ENCODE measurements around the gene SPCS3.
"Not testable (repeated sequence)": the region's sequence is repeated elsewhere in the genome, so short reads cannot be mapped to it uniquely, and the experiment has no call there.

The SPCS3 gene

DNA sequence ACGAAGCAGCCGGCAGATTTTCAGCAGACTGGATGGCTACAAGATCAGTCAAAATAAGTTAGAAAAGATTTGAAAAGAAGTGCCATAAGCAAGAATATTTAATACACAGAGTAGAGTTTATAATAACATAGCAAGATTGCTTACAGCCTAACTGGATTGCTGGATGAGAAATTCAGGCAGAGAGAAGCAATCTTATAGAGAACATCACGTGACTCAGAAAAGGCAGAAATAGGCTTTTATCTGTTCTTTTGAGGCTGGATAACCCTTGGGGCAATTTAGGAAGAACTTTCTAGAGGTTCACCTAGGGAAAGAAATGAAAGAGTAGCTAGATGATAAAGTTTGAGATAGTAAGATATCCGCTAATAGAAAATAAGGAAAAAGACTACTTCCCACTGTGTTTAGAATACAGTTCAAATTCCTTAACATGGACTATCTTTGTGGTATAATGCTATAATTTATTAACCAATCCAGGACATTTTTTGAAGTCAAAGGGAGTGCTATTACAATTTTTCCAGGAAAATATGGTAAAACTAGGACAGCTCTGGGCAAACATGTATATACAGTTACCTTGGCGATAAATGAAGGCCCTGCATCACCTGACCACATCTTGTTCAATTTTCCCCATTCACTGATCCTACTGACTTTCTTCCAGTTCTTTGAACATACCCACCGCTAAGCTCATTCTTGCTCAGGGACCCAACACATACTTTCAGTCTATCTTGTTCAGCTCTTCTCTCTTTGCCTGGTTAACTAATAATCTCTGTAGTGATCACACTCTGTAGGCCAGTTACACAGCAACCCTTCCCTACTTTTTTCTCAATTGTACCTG is 12.7 kb upstream of the SPCS3 start:
- no peak for DNase-seq

DNA sequence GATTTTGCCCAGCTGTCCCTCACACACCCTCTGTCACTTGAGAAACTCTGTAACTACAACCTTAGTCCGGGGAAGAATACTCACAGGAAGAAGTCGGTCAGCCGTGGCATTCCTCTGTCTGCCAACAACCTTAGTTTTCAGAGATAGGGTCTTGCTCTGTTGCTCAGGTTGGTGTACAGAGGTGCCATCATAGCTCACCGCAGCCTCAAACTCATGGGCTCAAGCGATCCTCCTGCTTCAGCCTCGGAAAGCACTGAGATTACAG is 12.2 kb upstream of the SPCS3 start:
- no peak for DNase-seq

DNA sequence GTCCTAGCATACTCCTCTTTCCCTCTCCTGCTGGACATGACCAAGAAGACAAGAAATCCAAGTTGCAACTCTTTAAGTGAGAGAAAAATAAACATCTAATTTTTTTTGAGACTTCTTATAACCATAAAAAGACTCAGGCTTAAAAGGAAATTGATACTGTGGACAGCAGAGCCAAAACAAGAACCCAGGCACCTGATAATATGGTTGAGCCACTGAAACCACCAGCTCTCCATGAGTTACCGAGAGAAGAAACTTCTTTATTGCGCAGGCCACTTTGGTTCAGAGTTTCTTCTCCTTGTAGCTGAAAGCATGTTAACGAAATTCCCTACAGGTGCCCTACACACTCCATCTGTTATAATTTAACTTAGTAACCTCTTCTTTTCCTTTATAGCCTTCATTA is 11.3 kb upstream of the SPCS3 start:
- DNase-seq = no peak

- DNase-seq = no peak
Observed at GRCh38 chr4:176309046-176309445, 10.7 kb upstream of the SPCS3 start.

- no peak for DNase-seq
Observed at GRCh38 chr4:176309772-176310171, 10.0 kb upstream of the SPCS3 start.

DNA sequence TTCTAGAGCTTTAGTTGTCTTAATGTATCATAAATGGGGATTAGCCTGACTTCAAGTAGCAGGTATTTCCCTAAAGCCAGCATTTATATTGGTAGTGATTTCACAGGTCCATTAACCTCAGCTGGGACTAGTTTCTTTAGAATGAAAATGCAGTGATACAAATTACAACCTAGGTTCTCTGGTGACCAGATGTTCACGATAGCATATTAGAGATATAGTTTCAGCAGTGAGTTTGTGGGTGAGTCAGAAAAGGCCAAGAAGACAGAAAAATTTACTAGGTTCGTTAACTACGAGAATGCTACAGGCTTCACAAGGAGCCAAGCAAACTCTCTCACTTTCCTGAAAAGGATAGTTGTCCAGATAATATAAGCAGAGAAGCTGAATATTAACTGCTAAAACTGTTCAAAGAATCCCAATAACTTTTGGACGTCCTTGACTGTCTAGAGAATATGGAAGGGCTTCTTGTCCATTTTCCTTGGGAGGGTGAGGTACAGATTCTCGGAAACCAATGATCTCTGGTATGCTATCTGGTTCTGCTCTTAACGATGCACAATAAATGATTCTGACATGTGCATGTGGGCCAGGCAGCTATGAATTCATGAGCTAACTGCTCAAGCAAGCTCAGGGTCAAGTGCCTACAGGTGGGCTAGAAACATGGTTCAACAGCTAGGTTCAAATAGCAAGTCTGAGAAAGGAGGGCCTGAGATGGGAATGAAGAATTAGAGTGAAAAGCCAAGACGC is 6.0 kb upstream of the SPCS3 start:
- DNase-seq = no peak

- DNase-seq = no peak
Observed at GRCh38 chr4:176319151-176319703, 539 bp upstream of the SPCS3 start.

GRCh38 chr4:176320340-176320975 is 692 bp downstream of the SPCS3 start:
- peak; percentile 16 for DNase-seq

GRCh38 chr4:176320976-176321361 is 1.2 kb downstream of the SPCS3 start:
- no peak for DNase-seq

DNA sequence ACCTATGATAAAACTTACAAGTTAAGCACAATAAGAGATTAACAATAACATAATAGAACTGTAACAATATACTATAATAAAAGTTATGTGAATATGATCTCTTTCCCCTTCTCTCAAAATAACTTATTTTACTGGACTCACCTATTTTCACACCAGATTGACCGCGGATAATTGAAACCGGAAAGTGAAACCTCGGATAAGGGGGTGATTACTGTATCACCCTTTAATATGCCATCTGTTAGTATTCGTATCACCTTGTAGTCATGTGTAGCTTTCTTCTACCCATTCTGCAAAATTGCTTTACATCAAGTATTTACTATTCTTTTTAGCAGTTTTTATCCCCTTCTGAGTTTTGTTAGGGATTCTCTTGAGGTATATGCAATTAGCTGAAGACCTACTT is 1.8 kb downstream of the SPCS3 start:
- no peak for DNase-seq

DNA sequence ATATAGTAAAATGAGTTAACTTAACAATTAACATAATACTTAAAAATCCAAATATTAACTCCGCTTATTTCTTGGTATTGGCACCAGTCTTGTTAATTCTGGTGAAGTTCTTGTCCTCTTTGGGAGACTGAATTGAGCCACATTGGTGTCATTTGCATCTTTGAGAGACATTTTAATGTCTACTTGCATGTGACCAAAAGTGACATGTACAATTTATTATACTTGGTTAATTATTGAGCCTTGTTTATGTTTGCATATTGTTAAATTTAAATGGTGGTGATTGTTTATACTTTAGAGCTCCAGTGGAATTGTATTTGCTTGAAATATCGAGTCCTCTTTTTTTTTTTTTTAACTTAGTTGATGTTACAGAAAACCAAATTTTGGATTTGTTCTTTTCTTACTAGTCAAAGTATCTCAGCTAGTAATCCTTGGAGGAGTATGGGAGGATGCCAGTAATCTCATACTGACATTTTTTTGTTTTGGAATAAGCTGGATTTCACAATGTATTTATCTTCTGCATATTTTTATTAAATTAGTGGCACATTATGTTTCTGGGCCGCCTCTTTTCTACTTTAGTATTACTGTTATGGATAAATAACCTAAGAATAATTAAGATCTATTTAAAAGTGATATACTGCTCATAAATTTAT is 3.9 kb downstream of the SPCS3 start:
- no peak for DNase-seq

- not testable (repeated sequence) for DNase-seq
Observed at GRCh38 chr4:176324876-176325275, 5.1 kb downstream of the SPCS3 start.

DNA sequence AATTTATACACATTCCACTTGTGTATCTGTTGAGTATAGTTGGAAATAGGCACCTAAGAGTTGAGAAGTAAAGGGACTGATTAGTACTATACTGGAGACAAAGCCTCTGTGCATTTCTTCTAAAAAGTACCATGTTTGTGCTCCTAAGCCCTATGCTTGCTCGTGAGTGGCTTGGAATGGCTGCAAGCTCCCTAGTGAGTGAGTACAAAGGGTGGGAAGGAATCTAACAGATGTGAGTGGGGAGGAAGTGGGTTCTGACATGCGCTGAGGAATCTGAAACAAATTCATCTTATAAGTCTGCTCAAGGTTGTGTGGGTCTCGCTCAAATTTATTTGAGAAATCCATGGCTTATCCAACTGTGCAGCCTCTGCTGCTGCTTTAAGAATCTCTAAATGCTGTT is 13.3 kb downstream of the SPCS3 start:
- no peak for DNase-seq

GRCh38 chr4:176334066-176334465 is 14.3 kb downstream of the SPCS3 start:
- DNase-seq = no peak

GRCh38 chr4:176335421-176335820 is 15.7 kb downstream of the SPCS3 start:
- DNase-seq = no peak

DNA sequence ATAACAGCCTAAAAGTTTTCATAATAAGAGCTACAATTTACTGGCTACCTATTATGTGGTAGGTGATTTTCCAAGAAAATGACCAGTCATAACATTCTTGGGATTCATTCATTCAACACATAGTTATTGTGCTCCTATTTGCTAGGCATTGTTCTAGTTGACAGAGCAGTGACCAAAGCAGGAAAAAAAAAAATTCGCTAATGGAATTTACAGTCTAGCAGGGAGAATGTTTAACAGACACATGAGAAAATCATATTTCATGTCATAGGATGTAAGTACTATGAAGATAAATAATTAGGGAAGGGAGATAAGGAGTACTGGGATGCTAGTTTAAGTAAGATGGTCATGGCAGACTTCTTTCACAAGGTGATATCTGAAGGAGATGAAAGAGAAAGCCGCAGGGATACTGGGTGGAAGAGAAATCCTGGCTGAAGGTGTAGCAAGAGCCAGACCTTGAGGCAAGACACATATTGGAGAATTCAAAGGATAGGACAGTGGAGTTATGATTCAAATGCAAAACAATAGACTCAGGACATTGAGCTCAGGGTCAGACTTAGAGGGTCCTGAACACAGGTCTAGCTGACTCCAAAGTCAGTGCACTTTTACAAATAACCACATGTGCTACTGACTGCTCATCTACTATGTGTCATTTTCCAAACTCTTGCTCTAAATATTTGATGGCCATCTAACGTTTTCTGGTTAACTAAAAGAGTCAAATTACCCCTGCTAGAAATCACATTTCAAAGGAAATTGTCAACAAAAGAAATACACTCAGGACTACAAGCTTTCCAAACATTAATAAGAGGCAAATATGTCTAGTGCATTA is 20.4 kb downstream of the SPCS3 start:
- DNase-seq = no peak

DNA sequence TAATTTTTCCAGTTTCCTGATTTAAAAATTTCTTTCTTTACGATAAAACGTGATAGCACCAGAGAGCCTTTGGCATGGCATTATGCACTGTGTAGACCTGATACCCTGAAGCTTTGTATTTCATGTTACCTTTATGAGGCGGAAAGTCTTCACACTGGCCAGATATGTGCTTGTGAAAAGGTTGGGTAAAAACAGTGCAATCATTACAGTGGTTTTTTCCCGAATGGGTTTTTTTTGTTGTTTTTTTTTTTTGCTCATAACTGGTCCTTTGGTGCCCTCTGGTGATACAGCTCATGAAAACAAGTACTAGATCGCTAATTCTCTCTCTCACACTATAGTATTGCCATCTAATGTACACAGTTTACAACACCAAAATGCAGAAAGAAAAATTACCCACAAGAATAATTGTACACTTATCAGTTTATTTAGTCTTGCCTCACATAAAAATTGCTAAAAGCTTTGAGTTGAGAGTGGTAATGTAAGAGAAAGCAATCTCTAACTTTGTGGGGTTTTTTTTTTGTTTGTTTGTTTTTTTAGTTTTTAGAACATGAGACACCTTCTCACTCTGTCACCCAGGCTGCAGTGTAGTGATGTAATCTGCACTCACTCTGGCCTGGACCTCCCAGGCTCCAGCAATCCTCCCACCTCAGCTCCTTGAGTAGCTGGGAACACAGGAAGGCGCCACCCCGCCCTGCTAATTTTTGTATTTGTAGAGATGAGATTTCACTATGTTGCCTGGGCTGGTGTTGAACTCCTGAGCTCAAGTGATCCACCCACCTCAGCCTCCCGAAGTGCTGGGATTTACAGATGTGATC is 21.3 kb downstream of the SPCS3 start:
- DNase-seq = peak; percentile 29

- DNase-seq = no peak
Observed at GRCh38 chr4:176342384-176342783, 22.6 kb downstream of the SPCS3 start.

DNA sequence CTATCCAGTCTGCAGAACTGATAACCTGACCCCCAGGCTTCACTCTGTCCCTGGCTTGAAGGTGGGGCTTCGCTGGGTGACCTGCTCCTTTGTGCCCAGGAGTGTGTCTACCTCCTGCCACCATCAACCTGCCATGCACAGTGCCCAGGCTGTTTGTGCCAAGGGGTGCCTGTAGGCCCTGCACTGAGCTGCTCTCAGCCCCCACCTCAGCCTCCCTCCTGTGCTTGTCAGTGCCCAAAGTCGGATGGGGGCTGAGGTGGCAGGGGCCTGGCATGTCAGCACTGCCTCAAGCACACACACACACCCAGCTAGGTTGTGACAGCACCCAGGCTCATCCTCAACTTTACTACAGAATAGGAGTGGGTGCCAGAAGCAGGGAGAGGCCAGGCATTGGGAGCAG is 23.5 kb downstream of the SPCS3 start:
- DNase-seq = no peak

DNA sequence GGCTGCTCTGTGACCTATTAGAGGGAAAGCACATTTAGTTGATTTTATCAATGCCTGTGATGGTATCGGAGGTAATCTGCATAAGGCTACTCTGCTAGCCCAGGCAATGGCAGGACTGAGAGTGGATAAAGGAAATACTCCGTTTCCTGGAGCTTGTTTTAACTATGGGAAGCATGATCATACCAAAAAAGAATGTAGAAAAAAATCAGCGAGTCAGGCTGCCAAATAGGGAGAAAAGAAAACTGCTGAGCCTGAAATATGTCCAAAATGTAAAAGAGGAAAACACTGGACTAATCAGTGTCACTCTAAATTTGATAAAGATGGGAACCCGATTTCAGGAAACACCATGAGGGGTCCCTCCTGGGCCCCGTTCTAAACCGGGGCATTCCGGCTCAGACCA is 25.6 kb downstream of the SPCS3 start:
- DNase-seq = not testable (repeated sequence)

DNA sequence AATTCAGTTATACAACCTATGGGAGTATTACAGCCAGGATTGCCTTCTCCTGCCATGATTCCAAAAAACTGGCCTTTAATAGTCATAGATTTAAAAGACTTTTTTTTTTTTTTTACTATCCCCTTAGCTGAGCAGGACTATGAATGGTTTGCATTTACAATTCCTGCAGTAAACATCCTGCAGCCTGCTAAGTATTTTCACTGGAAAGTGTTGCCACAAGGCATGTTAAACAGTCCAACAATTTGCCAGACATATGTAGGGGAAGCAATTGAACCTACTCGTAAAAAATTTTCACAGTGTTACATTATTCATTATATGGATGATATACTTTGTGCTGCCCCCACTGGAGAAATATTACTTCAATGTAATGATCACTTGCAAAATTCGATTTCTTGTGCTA is 27.1 kb downstream of the SPCS3 start:
- DNase-seq = not testable (repeated sequence)

- no peak for DNase-seq
Observed at GRCh38 chr4:176350671-176351070, 30.9 kb downstream of the SPCS3 start.
